Adipose tissue (tissue), 3 donors: ENCODE measurements around the gene HES5. TPM values are rescaled to one million over a fixed set of nuclear protein-coding genes. Genes with fewer than 3 reads are reported as not detected.
"Not testable (repeated sequence)": the region's sequence is repeated elsewhere in the genome, so short reads cannot be mapped to it uniquely, and the experiment has no call there.

Experiments
- H3K27ac ChIP-seq: one replicate; pipeline ENCODE4 v1.5.1; 2013; ENCODE audit warnings: low read depth, low read length
- WGBS, 3 donors: extraction: QIAGEN DNeasy Blood & Tissue Kit; methylation state at CpG; one replicate each; pipeline ENCODE4 v1.1.7; 2013; 5-methylcytosine and 5-hydroxymethylcytosine counted together
- polyA plus RNA-seq, 3 donors: library from polyadenylated mRNA; stranded (reverse); fragments of 200-250 nt; gene quantifications; one replicate each; pipeline ENCODE4 v1.2.3, GENCODE V29; 2013
- donor health status: healthy with polysubstance abuse.
- donor health status: Bipolar disorder and iron deficiency.
- donor health status: healthy.

The HES5 gene
- polyA plus RNA-seq, 3 donors = 0.10 to 0.15 TPM; not detected in 1

DNA sequence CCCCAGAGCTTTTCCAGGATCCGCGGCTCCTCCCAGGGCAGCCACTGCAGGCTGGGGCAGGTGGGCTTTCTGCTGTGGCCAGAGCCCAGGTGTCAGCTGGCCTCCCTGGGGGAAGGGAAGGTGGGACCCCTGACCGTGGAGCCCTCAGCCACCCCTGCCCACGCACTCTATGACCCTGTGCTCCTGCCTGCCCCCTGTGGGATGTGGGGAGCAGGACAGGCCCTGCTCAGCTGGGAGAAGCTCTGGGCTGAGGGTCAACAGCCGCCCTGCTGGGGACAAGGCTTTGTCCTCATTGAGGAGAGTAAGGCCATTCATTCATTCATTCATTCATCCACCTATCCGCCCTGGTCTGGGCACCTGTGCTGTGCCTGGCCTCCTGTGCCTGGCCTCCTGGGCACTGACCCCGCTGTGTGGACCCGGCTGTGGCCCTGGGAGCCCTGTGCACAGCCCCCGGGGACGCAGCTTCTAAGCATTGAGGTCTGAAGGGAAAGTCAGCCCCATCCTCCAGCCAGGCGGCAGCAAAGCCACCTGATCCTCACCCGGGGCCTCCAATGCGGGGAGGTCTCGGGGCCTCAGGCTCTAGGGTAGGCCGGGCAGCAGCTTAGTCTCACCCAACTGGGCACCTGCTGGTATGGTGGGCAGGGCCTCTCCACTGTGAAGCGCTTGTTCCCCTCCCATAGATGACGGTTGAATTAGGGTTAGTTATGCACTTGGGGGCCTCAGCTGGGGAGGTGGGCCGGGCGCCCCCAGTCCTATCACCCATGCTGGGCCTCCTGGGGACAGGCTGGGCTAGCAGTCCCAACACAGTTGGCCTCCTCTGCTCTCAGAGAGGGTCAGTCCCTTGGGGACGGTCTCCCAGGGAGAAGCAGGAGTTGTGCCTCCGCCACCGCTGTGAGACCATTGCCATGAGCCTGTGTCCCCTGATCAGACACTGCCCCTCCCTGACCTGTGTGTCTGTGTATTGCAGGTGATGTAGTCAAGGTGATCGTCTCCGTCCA is 32.1 kb upstream of the HES5 start:
- WGBS, 3 donors = 89 to 93% (median 90%) methylated on average over 22 to 24 of the region's 24 CpGs

DNA sequence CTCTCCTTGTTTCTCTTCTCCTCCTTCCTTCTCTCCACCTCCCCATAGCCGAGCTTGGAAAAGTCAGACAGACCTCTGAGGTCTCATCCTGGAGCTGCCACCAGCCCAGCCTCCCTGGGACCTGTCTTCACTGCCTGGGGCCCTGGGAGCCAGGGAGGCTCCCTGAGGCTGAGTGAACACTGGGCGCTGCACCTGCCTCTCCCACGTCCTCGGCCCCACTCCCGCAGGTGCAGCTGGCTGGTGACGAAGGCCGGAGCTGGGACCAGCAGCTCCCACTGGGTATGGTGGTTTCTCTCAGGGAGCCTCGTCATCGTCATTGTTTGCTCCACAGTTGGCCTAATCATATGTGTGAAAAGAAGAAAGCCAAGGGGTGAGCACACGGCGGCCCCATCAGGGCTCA is 31.4 kb upstream of the HES5 start:
- H3K27ac ChIP-seq = no peak overlapping the region
- 84 to 91% (median 89%) methylated on average over 11 of the region's 11 CpGs for WGBS, 3 donors

More for the DNA sequence above, 32.1 kb upstream of the HES5 start:
- no peak overlapping the region for H3K27ac ChIP-seq

DNA sequence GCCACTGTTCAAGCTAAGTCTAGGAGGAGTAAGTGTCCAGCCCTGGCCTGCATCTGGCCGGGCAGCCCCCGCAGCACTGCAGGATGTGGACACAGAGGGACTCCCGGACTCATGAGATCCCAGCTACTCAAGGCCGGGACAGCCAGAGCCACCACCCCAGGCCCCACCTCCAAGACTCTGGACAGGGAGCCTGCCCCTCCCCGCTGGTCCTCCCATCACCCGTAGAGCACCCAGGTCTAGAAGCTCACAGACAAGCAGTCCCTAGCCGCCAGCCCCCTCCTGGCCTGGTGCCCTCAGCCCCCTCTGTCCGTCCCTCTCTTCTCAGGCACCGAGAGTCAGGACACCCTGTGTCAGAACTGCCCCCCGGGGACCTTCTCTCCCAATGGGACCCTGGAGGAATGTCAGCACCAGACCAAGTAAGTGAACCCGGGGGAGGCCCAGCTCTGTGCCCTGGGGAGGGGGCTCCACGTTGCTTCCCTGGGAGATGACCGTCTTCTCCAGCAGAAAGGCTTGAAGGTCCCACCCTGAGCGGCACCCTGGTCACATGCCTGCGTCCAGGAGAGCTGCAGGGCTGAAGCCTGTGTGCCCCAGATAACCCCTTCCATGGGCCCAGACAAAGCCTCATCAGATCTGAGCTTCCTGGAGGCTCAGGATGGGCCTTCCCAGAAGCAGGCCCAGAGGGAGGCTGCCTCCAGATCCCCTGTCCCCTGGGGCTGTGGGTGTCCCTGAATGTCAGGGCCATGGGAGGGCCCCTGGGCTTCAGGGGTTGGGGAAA is 30.4 kb upstream of the HES5 start:
- no peak overlapping the region for H3K27ac ChIP-seq
- 89 to 91% (median 90%) methylated on average over 14 to 15 of the region's 15 CpGs for WGBS, 3 donors

DNA sequence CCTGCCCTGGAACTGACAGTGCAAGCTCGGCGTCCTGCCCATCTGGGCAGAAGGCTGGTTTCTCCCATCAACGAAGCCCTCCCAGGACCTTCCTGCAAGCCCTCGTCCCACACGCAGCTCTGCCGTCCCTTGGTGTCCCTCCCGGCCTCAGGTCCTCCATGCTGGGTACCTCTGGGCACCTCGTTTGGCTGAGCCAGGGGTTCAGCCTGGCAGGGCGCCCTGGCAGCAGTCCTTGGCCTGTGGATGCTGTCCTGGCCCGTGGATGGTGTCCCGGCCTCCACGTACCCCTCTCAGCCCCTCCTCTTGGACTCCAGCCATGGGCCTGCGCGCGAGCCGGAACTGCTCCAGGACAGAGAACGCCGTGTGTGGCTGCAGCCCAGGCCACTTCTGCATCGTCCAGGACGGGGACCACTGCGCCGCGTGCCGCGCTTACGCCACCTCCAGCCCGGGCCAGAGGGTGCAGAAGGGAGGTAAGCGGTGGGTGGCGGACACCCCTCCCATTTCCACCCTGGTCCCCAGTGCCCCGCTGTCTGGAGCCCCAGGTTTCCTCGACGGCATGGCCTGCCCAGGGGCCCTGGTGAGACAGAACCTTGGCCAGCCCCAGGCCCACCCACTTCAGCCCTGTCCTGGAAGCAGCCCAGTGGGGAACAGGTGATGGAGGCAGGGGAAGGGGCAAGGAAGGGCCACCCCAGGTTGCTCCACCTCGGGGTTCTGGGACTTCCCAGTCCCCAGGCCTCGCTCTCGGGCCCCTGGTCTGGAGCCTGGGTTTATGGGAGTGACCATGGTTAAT is 29.6 kb upstream of the HES5 start:
- H3K27ac ChIP-seq = no peak overlapping the region
- 81 to 85% (median 81%) methylated on average over 33 to 35 of the region's 35 CpGs for WGBS, 3 donors

DNA sequence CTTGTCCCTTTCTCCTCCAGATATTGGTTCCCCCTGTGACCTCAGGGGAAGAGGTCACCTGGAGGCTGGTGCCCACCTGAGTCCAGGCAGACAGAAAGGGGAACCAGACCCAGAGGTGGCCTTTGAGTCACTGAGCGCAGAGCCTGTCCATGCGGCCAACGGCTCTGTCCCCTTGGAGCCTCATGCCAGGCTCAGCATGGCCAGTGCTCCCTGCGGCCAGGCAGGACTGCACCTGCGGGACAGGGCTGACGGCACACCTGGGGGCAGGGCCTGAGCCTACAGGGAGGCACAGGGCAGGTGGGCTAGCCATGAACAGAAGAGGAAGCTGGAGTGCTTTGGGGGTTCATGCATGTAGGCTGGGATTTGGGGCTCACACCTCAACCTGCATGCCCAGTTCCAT is 28.8 kb upstream of the HES5 start:
- WGBS, 3 donors = 90 to 98% (median 94%) methylated on average over 6 of the region's 6 CpGs
- no peak overlapping the region for H3K27ac ChIP-seq

DNA sequence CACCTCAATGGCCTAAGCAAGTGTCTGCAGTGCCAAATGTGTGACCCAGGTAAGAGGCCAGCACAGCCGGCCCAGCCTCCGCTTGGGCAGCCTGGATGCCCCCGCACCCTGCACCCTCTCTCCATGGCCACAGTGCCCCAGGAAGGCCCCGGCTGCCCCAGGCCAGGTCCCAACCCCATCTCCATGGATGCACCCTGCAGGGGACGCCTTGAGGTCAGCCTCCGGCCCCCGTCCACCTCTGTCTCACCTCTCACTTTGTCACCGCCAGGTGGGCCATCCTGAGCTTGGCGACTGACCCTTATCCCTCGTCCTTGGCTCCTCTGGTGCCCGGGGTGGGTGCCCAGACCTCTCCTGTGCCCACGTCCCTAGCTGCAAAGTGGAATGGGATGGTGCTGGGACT is 28.4 kb upstream of the HES5 start:
- H3K27ac ChIP-seq = no peak overlapping the region
- 95% methylated on average over 12 of the region's 12 CpGs for WGBS, 3 donors

DNA sequence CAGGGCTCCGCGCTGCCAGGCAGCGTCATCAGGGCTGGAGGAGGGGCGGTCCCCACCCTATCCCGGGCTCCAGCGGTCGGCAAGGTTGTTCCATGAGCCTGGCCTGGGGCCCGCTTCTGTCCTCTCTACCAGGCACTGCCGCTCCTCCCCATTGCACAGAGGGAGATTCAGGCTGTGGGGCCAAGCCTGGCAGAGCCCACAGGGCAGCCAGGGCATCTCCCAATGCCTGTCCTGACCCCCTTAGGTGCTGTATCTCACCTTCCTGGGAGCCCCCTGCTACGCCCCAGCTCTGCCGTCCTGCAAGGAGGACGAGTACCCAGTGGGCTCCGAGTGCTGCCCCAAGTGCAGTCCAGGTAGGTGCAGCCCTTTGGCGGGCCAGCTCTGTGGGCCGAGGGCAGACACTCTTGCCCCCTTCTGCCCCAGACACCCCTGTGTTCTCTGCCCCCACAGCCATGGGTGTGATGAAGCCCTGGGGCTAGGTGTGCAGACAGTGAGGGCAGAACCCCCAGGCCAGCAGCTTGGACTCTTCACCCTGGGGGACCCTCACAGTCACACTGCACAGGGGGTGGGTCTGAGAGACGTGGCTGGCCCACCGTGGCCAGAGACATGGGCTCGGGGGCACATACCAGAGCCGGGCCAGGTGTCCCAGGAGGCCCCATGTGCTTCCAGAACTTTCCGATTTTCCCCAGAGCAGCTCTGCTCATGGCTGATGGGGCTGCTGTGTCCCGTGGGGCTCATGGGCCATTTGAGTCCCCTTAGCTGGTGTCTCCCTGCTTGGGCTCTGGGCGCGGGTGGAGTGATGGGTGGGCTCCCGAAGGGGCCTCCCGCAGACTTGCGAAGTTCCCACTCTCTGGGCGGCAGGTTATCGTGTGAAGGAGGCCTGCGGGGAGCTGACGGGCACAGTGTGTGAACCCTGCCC is 27.7 kb upstream of the HES5 start:
- WGBS, 3 donors = 77 to 84% (median 82%) methylated on average over 27 to 30 of the region's 30 CpGs
- H3K27ac ChIP-seq = no peak overlapping the region

DNA sequence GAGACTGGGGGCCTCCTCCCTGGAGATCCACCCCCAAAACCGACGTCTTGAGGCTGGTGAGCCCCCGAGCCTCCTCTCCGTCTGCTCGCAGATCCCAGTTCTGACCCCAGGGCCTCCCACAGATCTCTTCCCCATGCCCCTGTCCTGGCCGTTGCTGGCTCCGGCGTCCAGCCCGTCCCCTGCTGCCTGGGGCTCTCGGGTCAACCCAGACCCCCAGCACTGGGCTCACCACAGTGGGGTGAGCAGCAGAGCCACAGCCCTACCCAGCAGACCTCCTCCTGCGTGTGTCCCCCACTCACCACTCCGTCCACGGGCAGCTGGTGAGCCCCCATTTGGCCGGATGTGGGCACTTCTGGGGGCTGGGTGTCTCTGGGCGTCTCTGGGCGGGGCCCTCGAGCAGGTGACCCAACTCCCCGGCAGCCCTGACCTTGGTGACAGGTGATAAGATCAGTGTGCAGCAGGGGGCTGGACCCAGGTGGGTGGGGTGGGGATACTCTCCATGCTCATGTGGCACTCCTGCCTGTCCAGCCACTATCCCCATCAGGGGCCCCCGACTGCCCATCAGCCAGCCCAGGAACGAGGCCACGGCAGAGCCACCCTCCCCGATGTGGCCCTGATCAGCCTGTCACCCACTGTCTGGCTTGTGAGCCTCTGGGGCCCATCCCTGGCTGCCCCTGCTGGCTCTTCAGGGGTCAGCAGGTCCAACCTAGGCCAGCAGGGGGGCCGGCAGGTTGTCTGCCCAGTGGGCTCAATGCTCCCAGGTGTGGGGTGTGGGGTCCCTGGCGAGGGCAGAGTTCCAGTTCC is 26.8 kb upstream of the HES5 start:
- 7 to 27% (median 10%) methylated on average over 23 to 24 of the region's 24 CpGs for WGBS, 3 donors
- peak overlapping the region; percentile 53 for H3K27ac ChIP-seq

DNA sequence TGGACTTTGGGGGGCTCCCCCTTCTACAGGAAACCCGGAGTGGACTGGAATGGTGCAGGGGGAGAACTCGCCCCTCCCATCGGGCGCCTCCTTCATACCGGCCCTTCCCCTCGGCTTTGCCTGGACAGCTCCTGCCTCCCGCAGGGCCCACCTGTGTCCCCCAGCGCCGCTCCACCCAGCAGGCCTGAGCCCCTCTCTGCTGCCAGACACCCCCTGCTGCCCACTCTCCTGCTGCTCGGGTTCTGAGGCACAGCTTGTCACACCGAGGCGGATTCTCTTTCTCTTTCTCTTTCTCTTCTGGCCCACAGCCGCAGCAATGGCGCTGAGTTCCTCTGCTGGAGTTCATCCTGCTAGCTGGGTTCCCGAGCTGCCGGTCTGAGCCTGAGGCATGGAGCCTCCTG is 26.2 kb upstream of the HES5 start, which contains the start of gene TNFRSF14:
TSS of gene TNFRSF14 (plus strand) at position 95 of the 401 bp plus-strand sequence. CDS start at position 389, 294 bp downstream.
- 0 to 8% (median 0%) methylated on average over 16 of the region's 16 CpGs for WGBS, 3 donors

DNA sequence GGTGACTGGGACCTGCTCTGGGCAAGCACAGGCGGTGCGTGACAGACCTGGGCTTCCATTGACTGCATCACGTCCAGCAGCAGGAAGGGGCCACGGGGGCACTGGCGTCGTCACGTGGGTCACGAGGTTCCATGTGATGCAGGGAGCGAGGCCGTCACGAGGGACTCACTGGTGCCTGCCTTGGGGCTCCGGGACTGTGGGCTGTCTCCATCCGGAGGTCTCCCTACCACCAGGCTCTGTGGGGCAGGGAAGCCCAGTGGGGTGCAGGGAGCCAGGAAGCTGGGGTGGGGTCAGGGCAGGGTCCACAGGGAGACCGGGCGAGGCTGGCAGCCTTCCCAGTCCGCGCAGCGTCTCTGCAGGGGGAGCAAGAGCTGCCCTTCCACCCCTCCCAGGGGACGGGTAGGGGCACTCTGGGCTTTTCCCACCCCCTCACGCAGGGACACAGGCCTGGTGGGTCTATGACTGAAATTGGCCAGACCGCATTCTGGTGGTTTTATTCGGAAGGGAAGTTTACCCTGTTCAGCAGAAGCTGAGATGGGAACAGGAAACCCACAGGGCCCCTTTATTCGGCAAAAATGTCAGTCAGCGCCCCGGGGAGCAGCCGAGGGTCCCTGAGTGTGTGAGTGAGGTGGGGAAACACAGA is 25.7 kb upstream of the HES5 start:
- WGBS, 3 donors = 1 to 30% (median 3%) methylated on average over 26 of the region's 26 CpGs

More for the DNA sequence above, 26.2 kb upstream of the HES5 start, which contains the start of gene TNFRSF14:
- peak within 1 kb of the TSS; percentile 53 for H3K27ac ChIP-seq

DNA sequence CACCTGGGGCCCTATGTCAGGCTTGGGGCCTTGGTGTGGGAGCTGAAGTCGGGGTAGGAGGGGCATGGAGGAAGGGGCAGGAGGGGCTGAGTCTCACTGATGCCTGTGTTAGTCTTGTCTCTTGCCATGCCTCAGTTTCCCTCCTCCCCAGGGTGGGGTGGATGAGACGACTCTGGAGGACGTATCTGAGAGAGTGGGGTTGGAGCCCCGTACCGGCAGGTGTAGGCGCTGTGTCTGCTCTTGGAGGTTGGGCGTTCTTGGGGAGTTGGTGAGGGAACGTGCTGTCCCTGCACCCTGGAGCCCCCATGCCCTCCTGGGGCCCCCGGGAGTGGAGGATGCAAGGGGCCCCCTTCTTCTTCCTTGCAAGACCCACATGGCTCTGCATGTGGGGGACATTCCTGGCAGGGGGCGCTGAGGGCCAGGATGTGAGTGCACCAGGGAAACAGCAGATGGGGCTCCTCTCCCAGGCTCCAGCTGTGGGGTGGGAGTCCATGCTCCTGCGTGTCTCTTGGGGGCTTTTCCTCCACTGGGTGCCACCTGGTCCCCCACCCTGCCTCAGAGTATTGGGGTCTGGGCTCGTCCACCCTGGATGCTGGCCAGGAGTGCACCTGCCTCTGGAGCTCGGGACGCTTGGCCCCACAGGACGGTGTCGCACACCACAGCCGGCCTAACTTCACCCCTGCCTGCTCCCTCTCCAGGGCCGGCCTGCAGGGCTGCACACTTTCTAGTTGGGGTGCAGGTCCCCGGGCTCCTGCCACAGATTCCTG is 24.7 kb upstream of the HES5 start:
- no peak overlapping the region for H3K27ac ChIP-seq
- 39 to 54% (median 40%) methylated on average over 18 to 19 of the region's 19 CpGs for WGBS, 3 donors

More for the DNA sequence above, 25.7 kb upstream of the HES5 start:
- no peak overlapping the region for H3K27ac ChIP-seq

DNA sequence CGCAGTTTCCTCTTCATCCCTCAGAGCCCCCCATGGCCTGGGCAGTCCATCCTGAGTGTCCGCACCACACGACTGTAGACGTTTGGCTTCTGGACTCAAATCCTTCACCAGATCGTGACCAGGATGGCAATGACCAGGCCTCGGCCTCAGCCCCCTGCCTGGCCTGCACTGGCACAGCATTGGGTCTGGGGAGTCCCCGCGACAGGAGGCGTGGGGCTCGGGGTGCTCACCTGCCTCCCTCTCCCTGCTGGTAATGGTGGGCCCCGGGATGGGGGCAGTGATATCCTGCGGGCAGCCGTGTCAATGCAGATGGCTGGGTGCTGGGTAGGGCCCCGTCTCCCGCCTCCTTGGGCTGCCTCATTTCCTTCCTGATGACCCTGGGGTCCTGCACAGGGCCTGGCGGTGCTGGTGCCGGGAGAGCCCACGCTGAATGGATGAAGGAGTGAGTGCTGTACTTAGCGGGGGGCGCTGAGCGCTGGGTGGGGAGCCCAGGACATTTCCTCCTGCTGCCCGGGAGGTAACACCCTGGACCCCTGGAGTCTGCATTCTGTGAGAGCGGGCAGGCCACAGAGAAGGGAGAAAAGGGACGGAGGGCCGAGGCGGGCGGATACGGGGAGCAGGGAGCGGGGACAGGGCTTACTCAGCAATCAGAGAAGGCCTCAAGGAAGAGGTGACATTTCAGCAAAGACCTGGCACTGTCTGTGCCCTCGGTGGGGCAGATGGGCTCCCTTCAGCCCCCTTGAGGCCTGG is 24.0 kb upstream of the HES5 start:
- H3K27ac ChIP-seq = no peak overlapping the region

DNA sequence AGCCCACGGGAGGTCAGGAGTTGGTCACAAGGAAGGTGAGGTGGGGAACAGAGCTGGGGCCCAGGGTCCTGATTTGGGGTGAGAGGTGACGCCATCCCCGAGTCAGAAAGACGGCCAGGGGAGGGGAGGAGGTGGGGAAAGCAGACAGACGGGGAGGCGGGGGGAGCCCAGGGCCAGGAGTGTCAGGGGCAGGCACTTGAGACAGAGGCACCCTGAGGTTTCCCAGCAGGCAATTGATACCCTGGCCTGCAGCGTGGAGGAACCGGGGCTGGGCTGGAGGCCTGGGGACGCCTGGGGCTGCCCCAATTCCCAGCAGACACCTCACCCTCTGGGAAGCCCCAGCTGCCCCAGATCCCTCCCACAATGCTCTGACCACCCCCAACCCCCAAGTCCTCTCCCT is 23.0 kb upstream of the HES5 start:
- H3K27ac ChIP-seq = not testable (repeated sequence)
- 62 to 83% (median 75%) methylated on average over 5 to 8 of the region's 9 CpGs for WGBS, 3 donors

More for the DNA sequence above, 24.0 kb upstream of the HES5 start:
- 77 to 80% (median 79%) methylated on average over 27 to 30 of the region's 30 CpGs for WGBS, 3 donors

DNA sequence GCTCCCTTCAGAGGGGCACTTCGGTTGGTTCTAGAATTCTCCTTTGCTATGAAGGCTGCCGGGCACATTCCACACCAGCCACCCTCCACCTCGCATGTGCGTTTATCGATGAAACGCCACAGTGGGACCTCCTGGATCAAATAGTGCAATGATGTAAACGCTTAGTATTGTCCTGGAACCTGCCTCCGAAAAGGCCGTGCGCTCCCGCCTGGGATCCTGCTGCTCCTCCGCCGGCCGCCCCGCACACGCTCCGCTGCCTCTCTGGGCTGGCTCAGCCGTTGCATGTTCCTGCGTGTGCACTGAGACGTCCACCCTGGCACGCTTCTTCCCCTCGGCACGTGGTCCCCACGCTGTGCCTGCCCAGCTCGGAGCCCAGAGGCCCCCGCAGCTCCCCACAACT is 22.1 kb upstream of the HES5 start:
- WGBS, 3 donors = 91 to 94% (median 92%) methylated on average over 23 to 25 of the region's 26 CpGs
- H3K27ac ChIP-seq = no peak overlapping the region

DNA sequence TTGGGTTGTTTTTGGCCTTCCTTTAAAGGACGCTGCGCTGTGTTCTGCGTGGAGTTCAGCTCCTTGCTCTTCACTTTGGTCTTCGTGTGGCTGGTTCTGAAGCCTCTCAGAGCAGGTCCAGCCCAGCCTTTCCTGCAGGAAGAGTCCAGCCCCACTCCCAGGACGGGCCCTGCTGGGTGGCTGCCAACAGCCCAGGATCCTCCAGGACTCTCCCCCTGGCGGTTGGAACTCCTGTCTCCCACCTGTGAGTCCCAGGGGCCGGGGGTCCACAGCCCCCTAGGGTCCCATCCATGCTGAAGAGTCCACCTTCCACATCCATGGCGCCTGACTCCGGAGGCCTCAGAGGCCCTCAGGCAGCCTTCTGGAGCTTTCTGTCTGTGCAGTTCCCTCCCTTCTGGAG is 21.5 kb upstream of the HES5 start:
- not testable (repeated sequence) for H3K27ac ChIP-seq
- 66 to 76% (median 69%) methylated on average over 9 of the region's 9 CpGs for WGBS, 3 donors
